PC-3 (cell line): ENCODE measurements around the gene SARDH. TPM values are rescaled to one million over a fixed set of nuclear protein-coding genes. Genes with fewer than 3 reads are reported as not detected.

Experiments used
- ATAC-seq: fragments of 200-7000 bp; cut with Tn5 transposase; 2 replicates; pipeline ENCODE4 v1.9.1; 2020; ENCODE audit warnings: mild to moderate bottlenecking, moderate library complexity
- BruUV-seq: library from RNA; stranded (reverse); fragments of 400-500 nt; replicated peaks from 2 replicates; lab custom pipeline; 2021; lab: Mats Ljungman, UMichigan
- CTCF ChIA-PET: fragments of 300-600 bp; sonication (Branson Sonifier 250); formaldehyde crosslinking; loops from one replicate; lab custom pipeline; 2022; ENCODE audit warnings: antibody characterized with exemption; lab: Charles Lee
- POLR2A ChIA-PET: fragments of 300-600 bp; sonication (Branson Sonifier 250); formaldehyde crosslinking; loops from one replicate; lab custom pipeline; 2022; ENCODE audit warnings: antibody characterized with exemption; ENCODE audit not compliant: unreplicated experiment; lab: Charles Lee
- DNase-seq: peaks from one replicate; pipeline ENCODE4 v3.0.0-alpha.2; 2015
- H2AFZ ChIP-seq: fragments of 300-600 bp; sonication (generic); 2 replicates; pipeline ENCODE4 v1.6.0; 2016; ENCODE audit warnings: antibody characterized with exemption, low read length
- H3F3A ChIP-seq: fragments of 300-600 bp; sonication (generic); one replicate; pipeline ENCODE4 v1.6.0; 2017; ENCODE audit warnings: antibody characterized with exemption, low read length, control low read depth, mild to moderate bottlenecking; ENCODE audit not compliant: unreplicated experiment
- H3K27ac ChIP-seq: fragments of 300-600 bp; sonication (generic); 2 replicates; pipeline ENCODE4 v1.5.1; 2016; ENCODE audit warnings: mild to moderate bottlenecking, low read length
- H3K27me3 ChIP-seq: fragments of 300-600 bp; sonication (generic); 2 replicates; pipeline ENCODE4 v1.6.1; 2016; ENCODE audit warnings: low read length, mixed read lengths
- H3K36me3 ChIP-seq: fragments of 300-600 bp; sonication (generic); 2 replicates; pipeline ENCODE4 v1.6.1; 2016; ENCODE audit warnings: low read depth, mixed run types, low read length, mixed read lengths
- H3K4me1 ChIP-seq: fragments of 300-600 bp; sonication (generic); 2 replicates; pipeline ENCODE4 v1.5.1; 2016; ENCODE audit warnings: low read length; ENCODE audit not compliant: insufficient read depth
- H3K4me2 ChIP-seq: fragments of 300-600 bp; sonication (generic); 2 replicates; pipeline ENCODE4 v1.6.0; 2016; ENCODE audit warnings: low read length
- H3K4me3 ChIP-seq: fragments of 300-600 bp; sonication (generic); 2 replicates; pipeline ENCODE4 v1.5.1; 2016; ENCODE audit warnings: mild to moderate bottlenecking, low read length, mixed read lengths
- H3K79me2 ChIP-seq: fragments of 300-600 bp; sonication (generic); 2 replicates; pipeline ENCODE4 v1.6.1; 2017; ENCODE audit warnings: low read length, mixed read lengths
- H3K9ac ChIP-seq: fragments of 300-600 bp; sonication (generic); 2 replicates; pipeline ENCODE4 v1.6.0; 2016; ENCODE audit warnings: mild to moderate bottlenecking, low read length
- H3K9me2 ChIP-seq: fragments of 300-600 bp; sonication (generic); replicated peaks from 2 replicates; pipeline ENCODE4 v1.6.1; 2016; ENCODE audit warnings: mixed run types, low read length, mixed read lengths
- H3K9me3 ChIP-seq: fragments of 300-600 bp; sonication (generic); 2 replicates; pipeline ENCODE4 v1.6.1; 2016; ENCODE audit warnings: low read length, mixed read lengths
- H4K20me1 ChIP-seq: fragments of 300-600 bp; sonication (generic); 2 replicates; pipeline ENCODE4 v1.6.1; 2016; ENCODE audit warnings: low read length, mixed read lengths
- EZH2 ChIP-seq: fragments of 300-600 bp; sonication (generic); IDR thresholded peaks from one replicate; pipeline ENCODE4 v1.6.1; 2017; ENCODE audit warnings: antibody characterized with exemption, mild to moderate bottlenecking, low read length; ENCODE audit not compliant: unreplicated experiment
- EZH2phosphoT487 ChIP-seq: fragments of 300-600 bp; sonication (generic); IDR thresholded peaks from 2 replicates; pipeline ENCODE4 v1.6.1; 2018; ENCODE audit warnings: mild to moderate bottlenecking, antibody characterized with exemption, low read length, borderline replicate concordance
- intact Hi-C: fragments of 100-400 bp; cut with micrococcal nuclease; formaldehyde crosslinking; loops from 2 replicates; pipeline ENCODE4 v1.9.0; 2023
- total RNA-seq: library from RNA; depleted of rRNA; stranded (reverse); fragments of >200 nt; gene quantifications from 2 replicates; pipeline ENCODE4 v1.2.3, GENCODE V29; 2014
- TF ChIP-seq, protein P1 (sequence below): fragments of 300-600 bp; sonication (generic); conservative IDR thresholded peaks from 2 replicates; pipeline ENCODE4 v1.5.1; 2017; ENCODE audit warnings: antibody characterized with exemption, low read depth, mild to moderate bottlenecking, low read length

The SARDH gene
- total RNA-seq, 1 experiment from 2014 or later = 3.4 TPM

- no peak overlapping the region for H3K27ac ChIP-seq
- no peak for ATAC-seq
- intact Hi-C loops = no loop called here
Measured at GRCh38 chr9:133730994-133731715, 7.0 kb downstream of the SARDH start.

DNA sequence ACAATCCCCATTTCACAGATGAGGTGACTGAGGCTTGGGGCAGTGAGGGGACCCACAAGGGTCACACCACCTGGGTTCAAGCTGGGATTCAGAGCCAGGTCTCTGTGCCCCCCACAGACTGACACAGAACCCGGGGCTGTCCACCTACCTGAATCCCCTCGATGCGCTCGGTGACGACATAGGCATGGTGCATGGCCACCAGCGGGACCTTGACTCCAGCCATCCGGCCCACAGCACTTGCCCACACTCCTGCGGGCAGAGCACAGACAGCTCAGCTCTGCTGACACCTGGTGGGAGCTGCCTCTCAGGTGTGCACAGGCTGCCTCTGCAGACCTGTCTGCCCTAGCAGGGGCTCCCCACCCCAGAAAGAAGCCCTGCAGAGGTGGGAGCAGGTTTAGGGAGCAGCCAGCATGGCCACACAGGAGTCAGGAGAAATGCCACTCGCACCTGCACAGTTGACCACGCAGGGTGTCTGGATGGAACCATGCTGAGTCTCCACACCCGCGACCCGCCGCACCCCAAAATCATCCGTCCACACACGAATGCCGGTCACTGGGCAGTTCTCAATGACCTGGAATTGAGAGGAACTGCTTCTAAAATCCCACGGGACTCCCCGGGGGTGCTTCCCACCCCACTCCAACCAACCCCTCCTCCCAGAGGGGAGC lies 8.4 kb downstream of the SARDH start:
- H3K27ac ChIP-seq = no peak overlapping the region
- H3K9me3 ChIP-seq = no peaks in the 10 kb centered on the region
- H3K27me3 ChIP-seq = no peaks in the 10 kb centered on the region
- no peaks in the 10 kb centered on the region for H3K36me3 ChIP-seq
- H3K9me2 ChIP-seq = no peaks in the 10 kb centered on the region
- intact Hi-C loops = no loop called here
- no peaks in the 10 kb centered on the region for H3K4me1 ChIP-seq
- H3K4me3 ChIP-seq = no peak overlapping the region
- DNase-seq (no peak), ATAC-seq (no peak)
- TF ChIP-seq EZH2 (no peak), EZH2phosphoT487 (no peak)
- TF ChIP-seq, protein P1, sequence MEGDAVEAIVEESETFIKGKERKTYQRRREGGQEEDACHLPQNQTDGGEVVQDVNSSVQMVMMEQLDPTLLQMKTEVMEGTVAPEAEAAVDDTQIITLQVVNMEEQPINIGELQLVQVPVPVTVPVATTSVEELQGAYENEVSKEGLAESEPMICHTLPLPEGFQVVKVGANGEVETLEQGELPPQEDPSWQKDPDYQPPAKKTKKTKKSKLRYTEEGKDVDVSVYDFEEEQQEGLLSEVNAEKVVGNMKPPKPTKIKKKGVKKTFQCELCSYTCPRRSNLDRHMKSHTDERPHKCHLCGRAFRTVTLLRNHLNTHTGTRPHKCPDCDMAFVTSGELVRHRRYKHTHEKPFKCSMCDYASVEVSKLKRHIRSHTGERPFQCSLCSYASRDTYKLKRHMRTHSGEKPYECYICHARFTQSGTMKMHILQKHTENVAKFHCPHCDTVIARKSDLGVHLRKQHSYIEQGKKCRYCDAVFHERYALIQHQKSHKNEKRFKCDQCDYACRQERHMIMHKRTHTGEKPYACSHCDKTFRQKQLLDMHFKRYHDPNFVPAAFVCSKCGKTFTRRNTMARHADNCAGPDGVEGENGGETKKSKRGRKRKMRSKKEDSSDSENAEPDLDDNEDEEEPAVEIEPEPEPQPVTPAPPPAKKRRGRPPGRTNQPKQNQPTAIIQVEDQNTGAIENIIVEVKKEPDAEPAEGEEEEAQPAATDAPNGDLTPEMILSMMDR = no peak
- no peak overlapping the region for H3K9ac ChIP-seq
- ChIA-PET POLR2A (no interaction called here), CTCF (no interaction called here)
- H3K4me2 ChIP-seq = no peak overlapping the region
- H4K20me1 ChIP-seq = no peaks in the 10 kb centered on the region
- no peak overlapping the region for H2AFZ ChIP-seq
- no peaks in the 10 kb centered on the region for H3F3A ChIP-seq
- BruUV-seq = no TSS peak
- H3K79me2 ChIP-seq = no peaks in the 10 kb centered on the region

More at GRCh38 chr9:133730994-133731715, 7.0 kb downstream of the SARDH start:
- H3K4me1 ChIP-seq = no peaks in the 10 kb centered on the region
- CTCF ChIA-PET = no interaction called here
- POLR2A ChIA-PET = no interaction called here
- TF ChIP-seq EZH2 = no peak
- no peak for TF ChIP-seq EZH2phosphoT487
- TF ChIP-seq, protein P1 = no peak
- H2AFZ ChIP-seq = no peak overlapping the region
- no peak overlapping the region for H3K4me3 ChIP-seq
- H3F3A ChIP-seq = no peaks in the 10 kb centered on the region
- H4K20me1 ChIP-seq = no peaks in the 10 kb centered on the region
- no peaks in the 10 kb centered on the region for H3K9me3 ChIP-seq
- H3K79me2 ChIP-seq = no peaks in the 10 kb centered on the region
- H3K9me2 ChIP-seq = no peaks in the 10 kb centered on the region
- no peaks in the 10 kb centered on the region for H3K36me3 ChIP-seq
- no peak overlapping the region for H3K4me2 ChIP-seq
- DNase-seq = no peak
- no TSS peak for BruUV-seq
- no peaks in the 10 kb centered on the region for H3K27me3 ChIP-seq
- no peak overlapping the region for H3K9ac ChIP-seq
